Measurements from ENCODE around the gene SH3BP5. TPM values are rescaled to one million over a fixed set of nuclear protein-coding genes. Genes with fewer than 3 reads are reported as not detected.
A peak's percentile ranks its signal among the peaks of the same experiment; 100 is the strongest.

The SH3BP5 gene
- total RNA-seq, 1 experiment from 2014 or later = 20.3 TPM

- no peak overlapping the region for H3K4me3 ChIP-seq (ENCODE audit: low read depth, low read length, poor library complexity, severe bottlenecking)
- intact Hi-C loops (cut with micrococcal nuclease; ENCODE audit: unreplicated experiment) = loop anchor here (5.0 kb wide), 1 partner anchor 44 kb away; no protein-coding TSS in a partner anchor
These were observed 941 bp upstream of the SH3BP5 start for GRCh38 chr3:15333099-15333955.

GRCh38 chr3:15331606-15332404 lies 581 bp downstream of the SH3BP5 start:
- Histone ChIP-seq H3K27ac (ENCODE audit: low read depth, low read length, poor library complexity, severe bottlenecking) (peak overlapping the region; percentile 44), H3K27me3 (replicated peaks; ENCODE audit: insufficient read depth, low read depth, low read length, poor library complexity) (no peaks in the 10 kb centered on the region), H3K4me3 (ENCODE audit: low read depth, low read length, poor library complexity, severe bottlenecking) (peak overlapping the region; percentile 89), H3K9me3 (ENCODE audit: low read depth, low read length, poor library complexity, severe bottlenecking) (no peaks in the 10 kb centered on the region), H3K4me1 (ENCODE audit: insufficient read depth, low read length, poor library complexity, severe bottlenecking) (peaks cover 46% of the 10 kb centered on the region), H3K36me3 (ENCODE audit: insufficient read depth, low read length, poor library complexity, severe bottlenecking) (no peaks in the 10 kb centered on the region)
- no TSS peak for BruUV-seq (replicated peaks)
- peak; percentile 66 for DNase-seq (ENCODE audit: low spot score)
- CTCF ChIA-PET = interaction anchor here (0.8 to 1.1 kb wide), 2 partner anchors 28 to 64 kb away, joined by 4 to 8 read pairs; no protein-coding TSS in a partner anchor
- TF ChIP-seq CTCF (conservative IDR thresholded peaks at IDR 0.05; ENCODE audit: low read depth, low read length) (no peak), EZH2 (IDR thresholded peaks at IDR 0.05; ENCODE audit: borderline replicate concordance, low read depth, low read length, poor library complexity, severe bottlenecking) (no peak)
- intact Hi-C loops (cut with micrococcal nuclease; ENCODE audit: unreplicated experiment) = loop anchor here (2.0 to 5.0 kb wide), 2 partner anchors 45 to 63 kb away; no protein-coding TSS in a partner anchor
- POLR2A ChIA-PET (ENCODE audit: low non-redundant PET) = no interaction called here

More at GRCh38 chr3:15333099-15333955, 941 bp upstream of the SH3BP5 start:
- Histone ChIP-seq H3K9me3 (ENCODE audit: low read depth, low read length, poor library complexity, severe bottlenecking) (no peaks in the 10 kb centered on the region), H3K36me3 (ENCODE audit: insufficient read depth, low read length, poor library complexity, severe bottlenecking) (no peaks in the 10 kb centered on the region), H3K27me3 (replicated peaks; ENCODE audit: insufficient read depth, low read depth, low read length, poor library complexity) (no peaks in the 10 kb centered on the region), H3K4me1 (ENCODE audit: insufficient read depth, low read length, poor library complexity, severe bottlenecking) (peaks cover 37% of the 10 kb centered on the region), H3K27ac (ENCODE audit: low read depth, low read length, poor library complexity, severe bottlenecking) (no peak overlapping the region)
- TF ChIP-seq EZH2 (IDR thresholded peaks at IDR 0.05; ENCODE audit: borderline replicate concordance, low read depth, low read length, poor library complexity, severe bottlenecking) (no peak), CTCF (conservative IDR thresholded peaks at IDR 0.05; ENCODE audit: low read depth, low read length) (no peak)
- ChIA-PET POLR2A (ENCODE audit: low non-redundant PET) (interaction anchor here (0.7 kb wide), 1 partner anchor 9 kb away, joined by 3 read pairs; no protein-coding TSS in a partner anchor), CTCF (interaction anchor here (0.6 to 1.1 kb wide), 4 partner anchors 26 to 1269 kb away, joined by 4 to 8 read pairs (median 4); no protein-coding TSS in a partner anchor)
- no peak for DNase-seq (ENCODE audit: low spot score)
- BruUV-seq (replicated peaks) = no TSS peak

GRCh38 chr3:15331072-15331605 lies 1.2 kb downstream of the SH3BP5 start:
- TSS peak; percentile 26 for BruUV-seq (replicated peaks)
- no peaks in the 10 kb centered on the region for H3K27me3 ChIP-seq (replicated peaks; ENCODE audit: insufficient read depth, low read depth, low read length, poor library complexity)
- H3K4me1 ChIP-seq (ENCODE audit: insufficient read depth, low read length, poor library complexity, severe bottlenecking) = peaks cover 46% of the 10 kb centered on the region
- peak overlapping the region; percentile 89 for H3K4me3 ChIP-seq (ENCODE audit: low read depth, low read length, poor library complexity, severe bottlenecking)
- no peak overlapping the region for H3K27ac ChIP-seq (ENCODE audit: low read depth, low read length, poor library complexity, severe bottlenecking)
- POLR2A ChIA-PET (ENCODE audit: low non-redundant PET) = no interaction called here
- DNase-seq (ENCODE audit: low spot score) = no peak
- CTCF ChIA-PET = no interaction called here
- no peak for TF ChIP-seq EZH2 (IDR thresholded peaks at IDR 0.05; ENCODE audit: borderline replicate concordance, low read depth, low read length, poor library complexity, severe bottlenecking)
- no peak for TF ChIP-seq CTCF (conservative IDR thresholded peaks at IDR 0.05; ENCODE audit: low read depth, low read length)
- no peaks in the 10 kb centered on the region for H3K9me3 ChIP-seq (ENCODE audit: low read depth, low read length, poor library complexity, severe bottlenecking)
- H3K36me3 ChIP-seq (ENCODE audit: insufficient read depth, low read length, poor library complexity, severe bottlenecking) = no peaks in the 10 kb centered on the region
- intact Hi-C loops (cut with micrococcal nuclease; ENCODE audit: unreplicated experiment) = loop anchor here (2.0 to 5.0 kb wide), 2 partner anchors 46 to 62 kb away; no protein-coding TSS in a partner anchor
